ENCODE measurements around the gene ZNF575.
A peak's percentile ranks its signal among the peaks of the same experiment; 100 is the strongest.

The ZNF575 gene

DNA sequence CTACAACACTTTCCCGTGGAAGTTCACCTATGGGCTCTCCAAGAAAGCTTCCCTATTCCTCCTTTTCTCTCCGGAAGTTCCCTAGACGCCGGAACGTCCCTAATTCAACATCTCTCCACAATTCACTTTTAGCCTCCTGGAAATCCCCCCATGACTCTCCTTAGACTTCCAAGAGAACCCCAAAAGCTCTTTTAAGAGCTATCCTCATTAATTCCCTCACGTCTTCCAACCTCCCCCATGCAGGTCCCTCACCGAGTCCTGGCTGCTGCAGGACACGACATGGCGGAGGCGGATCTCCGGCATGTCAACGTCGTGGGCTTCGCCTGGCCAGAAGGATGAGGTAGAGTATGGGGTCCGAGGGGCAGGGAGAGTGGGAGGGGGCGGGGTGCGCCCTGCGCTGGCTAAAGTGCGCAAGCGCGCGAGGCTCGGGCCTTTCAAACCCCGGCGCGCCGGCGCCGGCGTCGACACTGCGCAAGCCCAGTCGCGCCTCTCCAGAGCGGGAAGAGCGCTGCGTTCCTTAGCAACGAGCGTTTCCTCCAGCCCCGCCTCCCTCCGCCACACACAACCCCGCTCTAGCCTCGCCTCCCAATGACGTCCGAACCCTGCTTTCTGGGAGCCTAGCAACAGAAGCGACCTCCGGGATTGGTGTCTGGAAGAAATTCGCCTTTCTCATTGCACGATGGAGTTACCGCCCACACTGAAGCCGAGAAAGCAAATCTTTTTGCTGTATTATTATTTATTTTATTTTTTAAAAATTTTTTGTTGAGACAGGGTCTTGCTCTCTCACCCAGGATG, 42.4 kb downstream of the ZNF575 start, which contains the start of the genes PINLYP and XRCC1:
PINLYP (plus strand) TSS at position 646 of the 795 bp plus-strand sequence. CDS start 1,391 bp downstream, outside the sequence.
XRCC1 (minus strand) TSS at position 372 of the 795 bp plus-strand sequence; CDS start at position 303, 69 bp downstream.
- peak; percentile 94 for DNase-seq

DNA sequence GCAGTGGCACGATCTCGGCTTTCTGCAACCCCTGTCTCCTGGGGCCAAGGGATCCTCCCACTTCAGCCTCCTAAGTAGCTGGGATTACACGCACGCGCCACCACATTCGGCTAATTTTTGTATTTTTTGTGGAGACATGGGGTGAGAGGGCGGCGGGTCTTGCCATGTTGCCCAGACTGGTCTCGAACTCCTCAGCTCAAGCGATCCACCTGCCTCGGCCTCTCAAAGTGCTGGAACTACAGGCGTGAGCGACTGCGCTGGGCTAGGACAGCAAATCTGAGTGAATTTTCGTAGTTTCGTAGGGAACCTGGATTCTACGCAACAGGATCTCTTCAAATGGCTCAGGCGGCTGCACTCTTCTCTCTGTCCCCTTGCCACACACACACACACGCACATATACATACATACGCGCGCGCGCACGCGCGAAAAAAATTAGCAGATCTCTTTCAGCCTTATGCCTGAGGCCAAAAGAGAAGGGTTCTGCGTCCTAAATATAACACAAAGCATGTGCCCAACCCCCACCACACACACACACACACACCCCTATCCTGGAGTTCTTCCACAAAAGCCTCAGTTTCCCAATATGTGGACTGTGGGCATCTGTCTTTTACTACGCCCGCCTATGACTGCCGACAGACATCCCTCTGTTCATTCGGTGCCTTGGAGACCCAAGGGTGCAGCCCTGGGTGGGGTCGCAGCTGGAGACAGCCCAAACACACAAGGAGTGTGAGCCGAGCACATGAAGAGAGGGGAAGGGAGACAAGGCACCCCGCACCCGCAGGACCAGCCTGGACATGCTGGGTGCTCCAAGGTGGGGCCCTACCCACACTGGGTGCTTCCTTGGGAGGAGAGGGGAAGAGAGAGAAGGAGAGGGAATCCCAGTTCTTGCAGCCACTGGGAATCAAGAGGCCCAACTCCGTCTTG, 43.2 kb downstream of the ZNF575 start:
- DNase-seq = peak; percentile 57

GRCh38 chr19:43578787-43579186, 45.8 kb downstream of the ZNF575 start:
- DNase-seq = no peak

GRCh38 chr19:43581467-43581866, 48.5 kb downstream of the ZNF575 start:
- DNase-seq = no peak

DNA sequence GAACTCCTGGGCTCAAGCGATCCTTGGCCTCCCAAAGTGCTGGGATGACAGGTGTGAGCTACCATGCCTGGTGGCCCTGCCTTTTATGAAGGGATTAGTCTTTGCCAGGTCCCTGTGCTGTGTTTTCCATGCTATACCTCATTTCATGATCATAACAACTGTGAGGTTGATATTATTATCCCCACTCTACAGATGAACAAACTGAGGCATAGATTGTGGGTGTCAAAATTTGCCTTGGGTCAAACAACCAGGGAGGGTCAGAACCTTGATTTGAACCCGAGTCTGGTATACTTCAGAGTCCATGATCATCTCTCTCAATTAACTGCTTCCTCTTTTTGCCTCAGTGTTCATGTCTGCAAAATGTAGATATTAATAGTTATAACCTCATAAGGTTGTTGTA, 49.5 kb downstream of the ZNF575 start:
- no peak for DNase-seq

DNA sequence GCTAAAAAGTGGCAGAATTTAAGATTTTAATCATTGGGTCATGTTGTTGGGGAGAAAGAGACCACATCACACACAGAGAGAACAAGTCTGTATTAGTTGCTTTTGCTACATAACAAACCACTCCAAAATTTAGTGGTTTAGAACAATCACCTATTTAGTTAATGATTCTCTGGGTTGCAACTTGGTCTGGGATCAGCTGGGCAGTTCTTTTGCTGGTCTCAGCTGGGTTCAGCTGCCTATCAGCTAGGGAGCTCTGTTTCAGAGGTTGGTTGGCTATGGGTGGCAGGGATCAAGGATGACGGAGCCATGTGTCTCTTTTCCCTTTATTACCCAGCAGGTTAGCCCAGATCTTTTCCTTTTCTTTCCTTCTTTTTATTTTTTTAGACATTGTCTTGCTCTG, 51.5 kb downstream of the ZNF575 start:
- DNase-seq = no peak

Measured in SHP77 treated with DMSO at 0.1 percent for 48 hours (cell line).